ENCODE data around the gene NOL8. TPM values are rescaled to one million over a fixed set of nuclear protein-coding genes. Genes with fewer than 3 reads are reported as not detected.
A peak's percentile ranks its signal among the peaks of the same experiment; 100 is the strongest.

Gene NOL8
- total RNA-seq, 2 donors from 2014 or later, result 26.5 to 38.2 TPM

GRCh38 chr9:92308893-92309292 is 16.3 kb downstream of the NOL8 start:
- Histone ChIP-seq H3K4me3 (no peak overlapping the region), H3K27ac (no peak overlapping the region), H3K9me3 (no peaks in the 10 kb centered on the region), H3K4me1 (no peaks in the 10 kb centered on the region), H3K27me3 (no peaks in the 10 kb centered on the region), H3K36me3 (replicated peaks in 1 of 2; ENCODE audit: insufficient read depth in 1 of 2, low read depth in 2 of 2) (peaks cover 6 to 36% of the 10 kb centered on the region in 2 donors)
- no peak for TF ChIP-seq CTCF (IDR thresholded peaks at IDR 0.05)
- intact Hi-C loops (cut with DNase I), result no loop called here
- ATAC-seq (no peak), DNase-seq (peak in 3 of 4 donors; percentile 25 to 28 (median 26))

DNA sequence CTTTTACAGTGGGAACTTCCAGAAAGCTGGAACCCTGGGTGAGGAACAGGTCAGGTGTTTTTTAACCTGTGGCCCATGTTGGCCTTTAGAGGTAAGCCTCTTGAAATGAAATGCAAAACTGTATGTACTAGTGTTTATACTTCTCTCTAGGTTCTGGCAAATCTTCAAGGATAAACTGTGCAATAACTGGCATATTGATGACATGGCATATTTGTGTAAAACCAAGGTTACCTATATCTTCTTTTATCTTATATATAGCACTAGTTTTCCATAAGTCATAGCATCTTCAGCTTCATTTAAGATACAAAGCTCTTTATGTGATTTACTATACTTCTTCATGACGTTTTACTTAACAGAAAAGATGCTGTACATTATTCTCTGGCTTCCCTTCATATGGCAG is 24.2 kb downstream of the NOL8 start:
- Histone ChIP-seq H3K36me3 (replicated peaks in 1 of 2; ENCODE audit: insufficient read depth in 1 of 2, low read depth in 2 of 2) (peaks cover 0 to 41% of the 10 kb centered on the region in 2 donors), H3K9me3 (no peaks in the 10 kb centered on the region)
- no peak for ATAC-seq

DNA sequence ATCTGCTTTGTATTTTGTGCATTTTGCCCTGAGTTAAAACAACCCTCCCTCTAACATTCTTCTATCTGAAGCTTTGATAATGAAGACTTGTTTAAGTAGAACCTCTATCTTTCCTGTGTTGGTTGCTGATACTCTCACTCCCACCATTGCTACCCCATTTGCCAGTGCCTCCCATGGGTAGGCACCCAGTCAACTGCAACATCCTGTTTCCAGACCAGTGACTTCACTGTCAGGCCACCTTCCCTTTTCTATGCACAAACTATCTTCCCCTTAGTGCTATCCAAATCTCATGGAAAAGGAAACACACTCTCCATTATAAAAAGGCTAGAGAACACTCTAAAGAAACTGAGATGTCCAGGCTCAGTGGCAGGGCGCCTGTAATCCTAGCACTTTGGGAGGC is 26.0 kb downstream of the NOL8 start:
- H3K4me3 ChIP-seq, result no peak overlapping the region
- 57 to 79% methylated on average over 1 of the region's 1 CpG for WGBS, 2 donors
- peaks cover 12% of the 10 kb centered on the region for H3K4me1 ChIP-seq
- intact Hi-C loops (cut with DNase I), result no loop called here
- no peak for TF ChIP-seq CTCF (IDR thresholded peaks at IDR 0.05)
- no peak for TF ChIP-seq POLR2A (IDR thresholded peaks at IDR 0.05)
- H3K27ac ChIP-seq, result no peak overlapping the region
- H3K9me3 ChIP-seq, result no peaks in the 10 kb centered on the region
- ATAC-seq (no peak), DNase-seq (no peak)
- H3K36me3 ChIP-seq (replicated peaks in 1 of 2; ENCODE audit: insufficient read depth in 1 of 2, low read depth in 2 of 2), result peaks cover 0 to 25% of the 10 kb centered on the region in 2 donors
- no peaks in the 10 kb centered on the region for H3K27me3 ChIP-seq

More for the DNA sequence above, 24.2 kb downstream of the NOL8 start:
- no peak overlapping the region for H3K27ac ChIP-seq
- no peak overlapping the region for H3K4me3 ChIP-seq
- H3K4me1 ChIP-seq, result no peaks in the 10 kb centered on the region
- 48 to 68% methylated on average over 1 of the region's 1 CpG for WGBS, 2 donors
- H3K27me3 ChIP-seq, result no peaks in the 10 kb centered on the region
- intact Hi-C loops (cut with DNase I), result no loop called here
- no peak for TF ChIP-seq POLR2A (IDR thresholded peaks at IDR 0.05)
- TF ChIP-seq CTCF (IDR thresholded peaks at IDR 0.05), result no peak
- DNase-seq, result no peak

GRCh38 chr9:92298036-92298435 is 27.1 kb downstream of the NOL8 start:
- DNase-seq (no peak), ATAC-seq (no peak)
- intact Hi-C loops (cut with DNase I), result no loop called here
- H3K4me3 ChIP-seq, result no peak overlapping the region
- H3K27me3 ChIP-seq, result no peaks in the 10 kb centered on the region
- H3K36me3 ChIP-seq (replicated peaks in 1 of 2; ENCODE audit: insufficient read depth in 1 of 2, low read depth in 2 of 2), result peaks cover 0 to 19% of the 10 kb centered on the region in 2 donors
- no peak overlapping the region for H3K27ac ChIP-seq
- TF ChIP-seq POLR2A (IDR thresholded peaks at IDR 0.05) (no peak), CTCF (IDR thresholded peaks at IDR 0.05) (no peak)
- peaks cover 13% of the 10 kb centered on the region for H3K4me1 ChIP-seq
- WGBS, 2 donors, result 86 to 93% methylated on average over 3 of the region's 3 CpGs
- H3K9me3 ChIP-seq, result no peaks in the 10 kb centered on the region

DNA sequence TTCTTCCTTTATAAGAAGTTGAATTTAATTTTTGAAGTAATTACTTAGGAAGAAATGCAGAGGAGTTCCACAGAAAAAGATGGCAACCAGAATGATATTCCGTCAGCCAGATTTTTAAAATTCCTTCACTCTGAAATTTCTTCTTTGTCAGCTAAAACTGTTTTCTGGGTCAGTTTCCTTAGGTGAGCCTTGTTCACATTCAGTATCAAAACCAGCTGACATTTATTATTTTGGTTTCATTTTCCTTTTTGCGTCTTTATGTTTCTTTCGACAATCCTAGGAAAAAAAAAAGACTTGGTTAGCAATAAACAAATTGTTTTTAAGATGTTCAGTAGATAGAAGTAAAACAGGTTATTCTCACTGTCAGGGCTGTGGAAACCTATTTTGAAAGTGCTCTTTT is 27.5 kb downstream of the NOL8 start:
- peaks cover 0 to 19% of the 10 kb centered on the region in 2 donors for H3K36me3 ChIP-seq (replicated peaks in 1 of 2; ENCODE audit: insufficient read depth in 1 of 2, low read depth in 2 of 2)
- intact Hi-C loops (cut with DNase I), result no loop called here
- H3K27me3 ChIP-seq, result no peaks in the 10 kb centered on the region

More for the DNA sequence above, 27.5 kb downstream of the NOL8 start:
- Histone ChIP-seq H3K9me3 (no peaks in the 10 kb centered on the region), H3K4me1 (peaks cover 17% of the 10 kb centered on the region), H3K4me3 (no peak overlapping the region), H3K27ac (no peak overlapping the region)
- no peak for ATAC-seq
- 92 to 99% methylated on average over 3 of the region's 3 CpGs for WGBS, 2 donors
- TF ChIP-seq CTCF (IDR thresholded peaks at IDR 0.05) (no peak), POLR2A (IDR thresholded peaks at IDR 0.05) (no peak)
- DNase-seq, result no peak
